HG02642 (cell line): ENCODE measurements around the gene FNBP1.
"Not testable (repeated sequence)": the region's sequence is repeated elsewhere in the genome, so short reads cannot be mapped to it uniquely, and the experiment has no call there.

Experiments
- ATAC-seq: cut with Tn5 transposase; IDR thresholded peaks from one replicate; pipeline ENCODE4 v1.9.1; 2021; ENCODE audit warnings: mild to moderate bottlenecking; ENCODE audit not compliant: unreplicated experiment, poor library complexity

The FNBP1 gene

DNA sequence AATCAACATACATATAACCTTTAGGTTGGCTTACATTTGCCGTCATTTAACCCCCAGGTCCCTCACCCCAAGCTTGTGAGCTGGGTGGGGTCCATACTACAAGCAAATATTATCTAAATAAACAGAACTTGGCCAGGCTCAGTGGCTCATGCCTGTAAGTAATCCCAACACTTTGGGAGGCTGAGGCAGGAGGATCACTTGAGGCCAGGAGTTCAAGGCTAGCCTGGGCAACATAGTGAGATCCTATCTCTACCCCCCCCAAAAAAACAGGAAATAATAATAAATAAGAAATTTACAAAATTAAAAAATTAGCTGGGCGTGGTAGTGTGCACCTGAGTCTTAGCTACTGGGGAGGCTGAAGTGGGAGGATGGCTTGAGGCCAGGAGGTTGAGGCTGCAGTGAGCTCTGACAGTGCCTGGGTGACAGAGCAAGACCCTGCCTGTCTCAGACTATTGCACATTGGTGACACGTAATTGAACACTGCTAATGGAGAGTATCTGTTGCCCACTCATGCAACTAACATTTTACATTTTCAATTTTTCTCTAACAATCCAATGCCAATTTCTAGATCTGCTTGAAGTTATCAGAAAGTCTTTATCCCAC, 18.9 kb downstream of the FNBP1 start:
- ATAC-seq, result no peak

GRCh38 chr9:130023144-130023787, 19.7 kb downstream of the FNBP1 start:
- peak; percentile 59 for ATAC-seq

- peak; percentile 23 for ATAC-seq
These were observed 20.3 kb downstream of the FNBP1 start for GRCh38 chr9:130022566-130023143.

DNA sequence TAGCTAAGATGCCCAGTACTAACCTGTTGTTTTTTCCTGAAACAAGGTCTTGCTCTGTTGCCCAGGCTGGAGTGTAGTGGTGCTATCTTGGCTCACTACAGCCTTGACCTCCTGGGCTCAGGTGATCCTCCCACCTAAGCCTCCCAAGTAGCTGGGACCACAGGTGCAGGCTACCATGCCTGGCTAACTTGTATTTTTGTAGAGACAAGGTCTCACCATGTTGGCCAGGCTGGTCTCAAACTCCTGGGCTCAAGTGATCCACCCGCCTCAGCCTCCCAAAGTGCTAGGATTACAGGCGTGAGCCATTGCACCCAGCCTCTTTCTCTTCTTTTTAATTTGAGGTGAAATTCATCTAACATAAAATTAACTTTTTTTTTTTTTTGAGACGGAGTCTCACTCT, 21.1 kb downstream of the FNBP1 start:
- not testable (repeated sequence) for ATAC-seq

DNA sequence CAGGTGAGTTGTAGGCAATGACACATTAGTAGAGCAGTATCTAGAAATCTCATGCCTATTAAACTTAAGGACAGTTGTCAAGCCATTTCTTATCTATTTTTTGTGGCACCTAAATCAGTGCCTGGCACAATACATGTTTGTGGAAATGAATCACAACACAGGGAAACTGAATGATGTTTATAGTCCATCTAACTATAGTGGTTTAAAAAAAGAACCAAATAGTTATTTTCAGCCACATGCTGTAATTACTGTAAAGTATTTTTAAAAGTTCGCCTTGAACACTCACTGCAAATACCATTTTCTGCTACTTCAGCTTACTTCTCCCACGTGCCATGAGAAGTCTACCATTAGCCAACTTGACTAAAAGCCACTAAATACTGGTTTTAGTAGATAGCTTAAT, 21.9 kb downstream of the FNBP1 start:
- no peak for ATAC-seq

- ATAC-seq, result no peak
These were observed 22.4 kb downstream of the FNBP1 start for GRCh38 chr9:130020618-130021017.

DNA sequence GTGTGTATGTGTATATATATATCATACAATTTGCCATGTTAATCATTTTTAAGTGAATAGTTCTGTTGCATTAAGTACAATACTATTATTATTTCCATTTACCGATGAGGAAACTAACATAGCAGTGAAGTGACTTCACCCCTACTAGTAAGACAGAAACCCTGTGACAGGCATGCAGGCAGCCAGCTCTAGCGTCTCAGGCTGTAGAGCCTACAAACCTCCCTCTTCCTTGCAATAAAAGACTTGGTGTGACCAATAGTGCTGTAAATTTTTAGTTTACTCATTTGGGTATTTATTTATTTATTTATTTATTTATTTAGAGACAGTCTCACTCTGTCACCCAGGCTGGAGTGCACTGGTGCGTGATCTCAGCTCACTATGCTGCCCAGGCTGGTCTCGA, 24.7 kb downstream of the FNBP1 start:
- ATAC-seq, result no peak

DNA sequence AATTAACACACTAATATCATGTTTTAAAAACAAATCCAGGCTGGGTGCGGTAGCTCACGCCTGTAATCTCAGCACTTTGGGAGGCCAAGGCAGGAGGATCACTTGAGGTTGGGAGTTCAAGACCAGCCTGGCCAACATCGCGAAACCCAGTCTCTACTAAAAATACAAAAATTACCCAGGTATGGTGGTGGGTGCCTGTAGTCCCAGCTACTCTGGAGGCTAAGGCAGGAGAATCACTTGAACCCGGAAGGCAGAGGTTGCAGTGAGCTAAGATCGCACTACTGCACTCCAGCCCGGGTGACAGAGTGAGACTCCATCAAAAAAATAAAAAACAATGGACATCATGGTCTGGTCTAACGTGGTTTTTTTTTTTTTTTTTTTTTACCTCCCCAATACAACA, 25.5 kb downstream of the FNBP1 start:
- ATAC-seq, result not testable (repeated sequence)

- ATAC-seq, result no peak
These were observed 25.9 kb downstream of the FNBP1 start for GRCh38 chr9:130017076-130017475.

DNA sequence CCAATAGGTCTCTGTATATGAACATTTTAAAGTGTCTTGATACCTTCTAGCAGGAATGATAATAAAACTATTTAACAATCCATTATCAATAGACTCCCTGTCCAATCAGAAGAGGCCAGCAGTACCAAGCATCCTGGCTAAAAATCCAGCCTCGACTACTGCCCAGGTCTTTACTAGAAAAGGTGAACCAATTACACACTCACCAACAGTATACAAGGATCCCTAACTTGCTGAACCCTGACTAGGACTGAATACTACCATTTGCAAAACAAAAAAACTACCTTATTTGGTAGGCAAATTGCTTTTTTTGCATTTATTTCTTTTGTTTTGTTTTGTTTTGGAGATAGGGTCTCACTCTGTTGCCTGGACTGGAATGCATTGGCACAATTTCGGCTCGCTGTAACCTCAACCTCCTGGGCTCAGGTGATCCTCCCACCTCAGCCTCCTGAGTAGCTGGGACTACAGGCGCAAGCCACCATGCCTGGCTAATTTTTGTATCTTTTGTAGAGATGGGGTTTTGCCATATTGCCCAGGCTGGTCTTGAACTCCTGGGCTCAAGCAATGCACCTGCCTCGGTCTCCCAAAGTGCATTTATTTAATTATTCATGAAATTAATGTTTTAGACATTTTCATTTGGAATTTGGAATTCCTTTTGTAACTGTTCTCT, 27.5 kb downstream of the FNBP1 start:
- no peak for ATAC-seq

- no peak for ATAC-seq
These were observed 29.7 kb downstream of the FNBP1 start for GRCh38 chr9:130013326-130013725.

- peak; percentile 48 for ATAC-seq
These were observed 32.6 kb downstream of the FNBP1 start for GRCh38 chr9:130010151-130010988.

GRCh38 chr9:130009546-130009945, 33.4 kb downstream of the FNBP1 start:
- ATAC-seq, result not testable (repeated sequence)

- no peak for ATAC-seq
These were observed 34.5 kb downstream of the FNBP1 start for GRCh38 chr9:130008538-130008937.

- ATAC-seq, result not testable (repeated sequence)
These were observed 36.0 kb downstream of the FNBP1 start for GRCh38 chr9:130006952-130007351.

DNA sequence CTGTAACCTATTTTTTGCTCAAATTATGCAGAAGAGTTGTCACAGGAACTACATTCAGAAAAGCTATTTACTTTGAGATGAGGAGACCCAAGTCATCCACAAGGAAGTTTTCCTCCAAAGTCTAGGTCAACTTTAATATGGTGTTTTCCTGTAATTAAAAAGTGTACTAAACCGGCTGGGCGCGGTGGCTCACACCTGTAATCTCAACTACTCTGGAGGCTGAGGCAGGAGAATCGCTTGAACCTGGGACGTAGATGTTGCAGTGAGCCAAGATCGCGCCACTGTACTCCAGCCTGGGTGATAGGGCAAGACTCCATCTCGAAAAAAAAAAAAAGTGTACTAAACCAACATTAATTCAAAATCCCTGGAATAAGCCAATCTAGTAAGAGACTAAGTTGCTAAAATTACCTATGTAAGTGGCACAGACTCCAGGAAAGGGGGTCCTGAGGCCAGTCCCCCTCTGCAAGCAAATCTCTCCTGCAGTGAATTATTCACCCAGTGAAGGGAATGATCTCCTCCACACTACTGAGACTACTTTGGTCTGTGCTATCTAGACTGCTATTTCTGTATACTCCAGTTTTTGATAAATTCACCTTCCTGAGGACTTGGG, 38.9 kb downstream of the FNBP1 start:
- ATAC-seq, result no peak

- no peak for ATAC-seq
These were observed 40.7 kb downstream of the FNBP1 start for GRCh38 chr9:130002320-130002719.

- ATAC-seq, result no peak
These were observed 41.8 kb downstream of the FNBP1 start for GRCh38 chr9:130001190-130001589.

GRCh38 chr9:129999141-129999510, 43.9 kb downstream of the FNBP1 start:
- ATAC-seq, result no peak

- ATAC-seq, result no peak
These were observed 44.4 kb downstream of the FNBP1 start for GRCh38 chr9:129998491-129999140.
